Right lobe of liver (tissue), 6 donors: ENCODE data around the gene C3. TPM values are rescaled to one million over a fixed set of nuclear protein-coding genes. Genes with fewer than 3 reads are reported as not detected.

Experiments
- ATAC-seq, 4 donors: fragments of 200-7000 bp; cut with Tn5 transposase; one replicate each; pipeline ENCODE4 v1.9.1; 2020; ENCODE audit warnings: mild to moderate bottlenecking in 4 of 4, moderate library complexity in 4 of 4
- DNase-seq, 3 donors: peaks; one replicate each; pipeline ENCODE4 v3.0.0-alpha.2; 2020
- H3K27ac ChIP-seq, 3 donors: fragments of 200-600 bp; one replicate each; pipeline ENCODE4 v1.8.0; 2022
- H3K27me3 ChIP-seq, 2 donors: fragments of 200-600 bp; one replicate each; pipeline ENCODE4 v1.8.0; 2022
- H3K36me3 ChIP-seq, 4 donors: fragments of 200-600 bp; sonication (generic) in 1 of 4; one replicate each; pipeline versions ENCODE4 v1.5.1 to v1.8.0; 2017 to 2022; ENCODE audit warnings: control low read depth in 1 of 4
- H3K4me1 ChIP-seq, 4 donors: fragments of 200-600 bp; sonication (generic) in 1 of 4; one replicate each; pipeline versions ENCODE4 v1.5.1 to v1.8.0; 2017 to 2022; ENCODE audit warnings: control low read depth in 1 of 4
- H3K4me3 ChIP-seq, 3 donors: fragments of 200-600 bp; one replicate each; pipeline ENCODE4 v1.8.0; 2022
- H3K9me3 ChIP-seq, 4 donors: fragments of 200-600 bp; sonication (generic) in 1 of 4; one replicate each; pipeline versions ENCODE4 v1.5.1 to v1.8.0; 2017 to 2022; ENCODE audit warnings: control low read depth in 1 of 4
- CTCF ChIP-seq, 4 donors: fragments of 200-600 bp in 3 of 4; fragments of 450-650 bp in 1 of 4; IDR thresholded peaks; one replicate each; pipeline versions ENCODE4 v1.5.1 to v1.8.0; 2016 to 2022; ENCODE audit warnings: antibody characterized with exemption in 4 of 4, mild to moderate bottlenecking in 2 of 4
- POLR2A ChIP-seq: fragments of 450-650 bp; IDR thresholded peaks from one replicate; pipeline ENCODE4 v1.6.1; 2017; ENCODE audit warnings: antibody characterized with exemption, mild to moderate bottlenecking
- WGBS: methylation state at CpG from one replicate; pipeline ENCODE4 v1.1.6; 2018; ENCODE audit warnings: low coverage, low lambda C conversion rate; ENCODE audit not compliant: insufficient coverage; ENCODE audit errors: missing lambda C conversion rate; 5-methylcytosine and 5-hydroxymethylcytosine counted together
- intact Hi-C, 2 donors: fragments of 100-400 bp; cut with DNase I; formaldehyde crosslinking; loops; one replicate each; pipeline versions ENCODE4 v1.11.2 to v1.14.1; 2022
- total RNA-seq, 6 experiments: library from RNA; depleted of rRNA in 2 of 6; stranded (reverse); fragments of >200 nt in 2 of 6; fragmentation: NEBNext Ultra II Directional in 3 of 6; extraction: Animal tissue kit (Norgen Biotek cat#: 25700) in 3 of 6; gene quantifications; one replicate each; pipeline versions ENCODE4 v1.1.0 to v1.2.4, GENCODE V29; 2016 to 2023
- donor health status: DM: no; HTN: yes; CAD: no.
- donor health status: DM: no; HTN: no; CAD: no.
- donor health status: DM: no; HTN: no; CAD: no.
- donor health status: DM: no; HTN: yes; CAD: no.
- donor health status: DM: no; HTN: yes; CAD: no.

Gene C3
- total RNA-seq, 6 experiments from 2014 or later, result 10,569 to 17,502 (median 15,749) TPM

GRCh38 chr19:6654347-6655310, 65.8 kb downstream of the C3 start:
- ATAC-seq, result peak in 3 of 4 donors; percentile 27 to 38 (median 36)
- H3K27me3 ChIP-seq, result no peaks in the 10 kb centered on the region
- DNase-seq, result no peak
- WGBS, result 48% methylated on average over 13 of the region's 15 CpGs
- no peak overlapping the region for H3K27ac ChIP-seq
- no peak overlapping the region for H3K4me3 ChIP-seq
- H3K4me1 ChIP-seq, result no peaks in the 10 kb centered on the region
- no peak for TF ChIP-seq CTCF (IDR thresholded peaks at IDR 0.05)
- no peak for TF ChIP-seq POLR2A
- intact Hi-C loops, result loop anchor here in 1 of 2 donors (10.0 kb wide), 1 partner anchor 200 kb away; no protein-coding TSS in a partner anchor
- H3K9me3 ChIP-seq, result no peaks in the 10 kb centered on the region
- no peaks in the 10 kb centered on the region for H3K36me3 ChIP-seq

DNA sequence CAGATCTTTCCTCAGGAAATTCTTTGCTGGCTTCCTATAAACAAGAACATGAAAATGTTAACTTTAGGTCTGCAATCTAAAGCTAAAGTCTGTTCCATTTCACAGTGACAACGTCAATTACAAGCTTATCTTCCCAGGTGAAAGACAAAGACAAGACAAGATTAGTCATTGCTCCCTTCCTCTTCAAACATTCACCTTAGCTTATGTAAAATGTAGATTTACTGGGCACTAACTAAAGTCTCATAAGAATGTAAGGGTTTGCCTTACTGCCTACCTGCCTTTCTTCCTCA, 67.7 kb downstream of the C3 start:
- H3K4me1 ChIP-seq, result no peaks in the 10 kb centered on the region
- WGBS, result 40% methylated on average over 1 of the region's 1 CpG
- no peak overlapping the region for H3K27ac ChIP-seq
- H3K4me3 ChIP-seq, result no peak overlapping the region
- H3K9me3 ChIP-seq, result no peaks in the 10 kb centered on the region
- TF ChIP-seq POLR2A, result no peak
- no peak for TF ChIP-seq CTCF (IDR thresholded peaks at IDR 0.05)
- H3K36me3 ChIP-seq, result no peaks in the 10 kb centered on the region
- no peak for ATAC-seq
- no peaks in the 10 kb centered on the region for H3K27me3 ChIP-seq
- intact Hi-C loops, result loop anchor here in 1 of 2 donors (10.0 kb wide), 1 partner anchor 202 kb away; no protein-coding TSS in a partner anchor
- no peak for DNase-seq

DNA sequence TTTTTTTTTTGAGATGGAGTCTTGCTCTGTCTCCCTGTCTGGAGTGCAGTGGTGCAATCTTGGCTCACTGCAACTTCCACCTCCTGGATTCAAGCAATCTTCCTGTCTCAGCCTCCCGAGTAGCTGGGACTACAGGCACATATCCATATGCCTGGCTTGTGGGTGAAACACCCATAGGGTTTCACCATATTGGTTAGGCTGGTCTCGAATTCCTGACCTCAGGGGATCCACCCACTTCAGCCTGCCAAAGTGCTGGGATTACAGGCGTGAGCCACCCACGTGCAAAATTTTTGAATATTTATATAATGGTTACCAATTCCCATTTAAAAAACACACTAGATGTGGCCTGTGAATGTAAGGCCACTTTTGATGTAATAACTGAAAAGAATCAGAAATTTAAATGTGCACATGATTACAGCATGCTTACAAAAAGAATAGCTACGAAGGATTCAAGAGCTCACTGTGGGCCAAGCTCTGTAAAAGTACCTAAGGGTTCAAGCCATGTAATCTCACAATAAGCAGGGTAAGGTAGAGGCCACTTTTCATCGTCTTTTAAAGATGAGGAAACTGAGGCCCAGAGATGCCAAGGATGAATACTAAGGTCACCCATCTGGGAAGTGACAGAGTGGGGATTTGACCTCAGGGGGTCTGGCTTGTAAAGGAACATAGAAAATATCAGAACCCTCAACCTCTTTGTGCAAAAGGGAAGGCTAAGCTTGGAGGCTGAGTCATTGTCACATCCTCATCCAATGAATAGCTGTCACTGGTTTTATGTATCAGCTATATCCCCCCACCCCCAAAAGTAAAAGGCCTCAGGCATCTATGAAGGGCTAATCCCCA, 68.3 kb downstream of the C3 start:
- 84% methylated on average over 5 of the region's 6 CpGs for WGBS
- Histone ChIP-seq H3K4me3 (no peak overlapping the region), H3K4me1 (no peaks in the 10 kb centered on the region), H3K9me3 (no peaks in the 10 kb centered on the region), H3K27me3 (no peaks in the 10 kb centered on the region), H3K36me3 (no peaks in the 10 kb centered on the region), H3K27ac (no peak overlapping the region)
- intact Hi-C loops, result loop anchor here in 1 of 2 donors (10.0 kb wide), 1 partner anchor 203 kb away; no protein-coding TSS in a partner anchor
- TF ChIP-seq POLR2A (no peak), CTCF (IDR thresholded peaks at IDR 0.05) (no peak)
- DNase-seq, result no peak
- no peak for ATAC-seq

DNA sequence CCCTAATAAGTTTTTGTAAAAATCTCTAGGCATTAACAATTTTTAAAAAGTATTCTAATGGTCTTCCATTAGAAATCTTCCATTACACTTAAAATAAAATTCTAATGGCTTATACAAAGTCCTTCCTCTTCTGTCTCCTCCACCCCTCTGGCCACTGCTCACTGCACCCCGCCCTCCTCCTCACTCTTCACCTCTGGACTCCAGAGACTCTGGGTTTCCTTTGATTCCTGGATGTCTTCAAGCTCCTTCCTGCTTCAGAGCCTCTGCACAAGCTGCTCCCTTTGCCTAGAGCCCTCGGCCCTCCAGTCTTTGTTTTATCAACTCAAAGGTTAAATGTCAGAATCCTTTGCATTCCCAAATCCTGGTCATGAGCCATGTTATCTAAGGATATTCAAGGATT, 71.3 kb downstream of the C3 start:
- Histone ChIP-seq H3K36me3 (no peaks in the 10 kb centered on the region), H3K27me3 (no peaks in the 10 kb centered on the region), H3K9me3 (no peaks in the 10 kb centered on the region), H3K4me3 (no peak overlapping the region), H3K4me1 (no peaks in the 10 kb centered on the region), H3K27ac (no peak overlapping the region)
- intact Hi-C loops, result no loop called here
- WGBS, result 39% methylated on average over 2 of the region's 2 CpGs
- ATAC-seq (peak in 2 of 4 donors; percentile 44 to 59), DNase-seq (no peak)
- TF ChIP-seq POLR2A (no peak), CTCF (IDR thresholded peaks at IDR 0.05) (no peak)
